GM21447 (cell line): ENCODE data around the gene TNS3.
A peak's percentile ranks its signal among the peaks of the same experiment; 100 is the strongest.
"Not testable (repeated sequence)": the region's sequence is repeated elsewhere in the genome, so short reads cannot be mapped to it uniquely, and the experiment has no call there.

ENCODE experiments used
- ATAC-seq: cut with Tn5 transposase; IDR thresholded peaks from one replicate; pipeline ENCODE4 v1.9.1; 2021; ENCODE audit not compliant: unreplicated experiment

TNS3 gene

DNA sequence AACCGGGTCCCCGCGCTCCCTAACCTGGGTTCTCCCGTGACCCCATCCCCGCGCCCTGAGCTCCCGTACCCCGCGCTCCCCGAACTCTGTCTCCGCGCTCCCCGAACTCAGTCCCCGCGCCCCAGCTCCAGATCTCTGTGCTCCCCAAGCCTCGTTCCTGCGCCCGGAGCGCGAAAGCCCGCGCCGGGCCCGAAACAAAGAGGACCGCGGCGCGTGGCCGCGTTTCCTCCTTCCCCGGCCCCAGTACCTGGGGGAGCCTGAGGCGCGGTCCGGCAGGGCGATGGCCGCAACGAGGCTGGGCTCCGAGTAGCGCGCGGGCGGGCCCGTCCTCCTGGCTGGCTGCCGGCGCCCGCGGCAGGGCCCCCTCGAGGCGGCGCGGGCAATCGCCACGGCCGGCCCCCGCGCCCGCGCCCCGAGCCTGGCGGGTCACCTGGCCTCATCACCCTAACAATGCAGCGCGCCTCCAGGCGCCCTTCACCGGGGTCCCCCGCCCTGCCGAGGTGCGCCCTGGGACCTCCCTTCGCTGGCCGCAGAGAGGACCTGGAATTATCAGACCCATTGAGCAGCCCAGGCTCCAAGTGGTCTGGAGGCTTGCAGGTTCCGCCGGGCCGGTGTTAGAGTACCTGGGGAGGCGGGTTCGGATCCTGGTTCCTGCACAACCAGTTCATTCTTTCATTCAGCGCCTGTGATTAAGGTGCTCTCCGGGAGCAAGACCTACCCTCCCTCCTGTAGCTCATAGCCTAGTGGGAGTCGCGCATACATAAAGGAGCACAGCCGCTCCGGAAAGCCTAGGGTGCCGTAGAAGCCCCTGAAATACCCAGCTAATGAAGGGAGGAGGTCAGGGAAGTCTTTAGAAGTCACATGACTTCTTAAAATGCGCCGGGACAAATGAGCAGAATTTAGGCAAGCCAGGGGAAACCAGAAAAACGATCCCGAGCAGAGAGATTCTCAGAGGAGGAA, at the start of gene TNS3:
Gene TNS3 (minus strand): TSS at position 308 of the 960 bp plus-strand sequence. CDS start 142,475 bp downstream, outside the sequence.
- no peak for ATAC-seq

DNA sequence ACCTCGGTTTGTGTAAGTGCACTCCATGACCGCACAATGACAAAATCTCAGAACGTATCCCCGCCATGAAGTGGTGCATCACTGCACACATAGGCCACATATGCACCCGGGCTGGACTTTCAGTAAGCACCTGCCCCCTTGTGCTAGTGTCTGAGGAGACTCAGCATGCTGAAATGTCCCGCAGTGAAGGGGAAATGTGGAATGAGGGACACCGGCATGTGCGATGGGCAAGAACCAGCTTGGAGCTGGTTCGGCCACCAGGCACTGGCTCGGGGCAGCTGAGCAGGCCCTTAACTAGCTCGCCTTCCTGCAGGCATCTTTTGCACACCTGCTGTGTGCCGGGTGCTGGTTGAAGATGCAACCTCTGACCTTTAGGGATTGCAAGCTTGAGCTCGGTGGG, 49.8 kb upstream of the TNS3 start:
- no peak for ATAC-seq

DNA sequence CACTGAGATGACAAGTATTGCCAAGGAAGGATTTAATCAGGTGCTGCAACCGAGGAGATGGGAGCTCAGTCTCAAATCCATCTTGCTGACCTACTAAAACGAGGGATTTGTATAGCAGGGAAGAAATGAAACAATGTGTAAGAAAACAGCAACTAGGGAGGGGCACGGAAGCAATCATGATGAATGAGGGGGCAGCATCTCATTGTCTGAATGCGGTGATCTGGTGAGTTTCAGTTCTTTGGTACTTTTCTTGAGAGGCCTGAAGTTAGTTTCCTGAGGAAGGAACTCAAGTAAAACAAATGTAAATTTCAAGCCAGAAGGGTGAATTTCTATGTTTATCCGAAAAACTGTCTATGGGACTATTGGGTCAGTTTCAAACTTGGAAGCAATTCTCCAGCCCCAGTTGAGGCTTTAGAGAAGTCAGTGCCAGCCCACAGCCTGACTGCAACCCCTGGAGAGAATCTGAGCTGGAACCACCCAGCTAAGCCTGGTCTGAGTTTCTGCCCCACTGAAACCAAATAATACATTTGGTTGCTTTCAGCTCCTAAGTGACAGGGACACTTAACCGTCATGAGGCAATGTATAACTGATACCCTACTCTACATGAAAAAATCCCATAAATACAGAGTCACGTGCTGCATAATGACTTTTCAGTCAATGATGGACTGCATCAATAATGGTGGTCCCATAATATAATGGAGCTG, 45.8 kb upstream of the TNS3 start:
- peak; percentile 88 for ATAC-seq

DNA sequence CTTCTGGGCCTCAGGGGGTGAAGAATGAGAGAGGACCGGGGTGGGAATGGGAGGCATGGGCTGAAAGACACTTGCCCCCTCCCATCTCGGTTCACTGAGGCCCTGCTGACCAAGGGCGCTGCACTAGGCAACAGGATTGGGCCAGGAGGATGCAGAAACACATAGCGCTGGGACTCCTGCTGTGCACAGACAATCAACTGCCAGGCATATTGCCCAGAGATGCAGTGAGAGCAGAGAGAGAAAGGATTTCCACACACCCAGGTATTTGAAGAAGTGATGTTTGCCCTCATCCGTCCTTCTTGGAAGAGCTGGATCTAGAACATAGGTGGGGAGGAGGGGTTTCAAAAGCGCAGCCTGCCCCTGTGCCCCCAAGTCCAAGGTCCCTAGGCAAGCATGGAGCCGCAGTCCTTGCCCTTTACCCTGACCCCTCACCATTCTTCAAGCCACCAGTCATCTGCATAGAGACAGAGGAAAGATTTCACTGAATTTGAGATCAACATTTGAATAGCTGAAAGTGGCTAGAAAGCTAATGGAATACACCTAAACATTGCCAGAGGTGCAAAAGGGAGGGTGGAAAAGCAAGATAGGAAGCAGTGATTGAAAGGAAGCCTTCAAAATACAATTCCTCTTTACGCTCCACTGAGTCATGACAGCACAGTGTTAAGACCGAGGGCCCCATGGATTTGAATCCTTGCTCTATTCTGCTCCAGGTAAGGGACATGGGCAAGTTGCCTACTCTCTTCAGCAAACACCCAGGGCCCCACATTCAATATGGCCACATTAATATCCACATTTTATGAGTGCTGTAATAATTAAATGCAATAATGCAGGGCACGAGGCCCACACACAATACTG, 44.2 kb upstream of the TNS3 start:
- no peak for ATAC-seq

DNA sequence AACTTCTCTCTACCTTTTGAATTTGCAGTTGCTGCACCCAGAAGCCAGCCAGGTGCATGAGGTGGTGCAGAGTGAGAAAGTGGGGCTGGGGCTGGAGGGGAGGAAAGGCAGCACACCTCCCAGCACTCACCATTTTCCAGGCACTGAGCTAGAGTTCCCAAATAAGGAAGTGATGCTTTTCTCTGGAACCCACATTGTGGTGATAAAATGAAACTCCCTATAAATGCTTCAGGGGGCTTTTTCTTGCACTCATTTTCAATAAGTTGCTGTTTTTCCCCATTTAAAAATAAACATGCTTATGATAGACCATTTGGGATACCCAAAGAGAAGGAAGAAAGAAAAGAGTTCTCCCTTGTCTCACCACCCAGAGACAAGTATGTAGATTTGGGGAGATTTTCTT, 42.8 kb upstream of the TNS3 start:
- ATAC-seq: no peak

DNA sequence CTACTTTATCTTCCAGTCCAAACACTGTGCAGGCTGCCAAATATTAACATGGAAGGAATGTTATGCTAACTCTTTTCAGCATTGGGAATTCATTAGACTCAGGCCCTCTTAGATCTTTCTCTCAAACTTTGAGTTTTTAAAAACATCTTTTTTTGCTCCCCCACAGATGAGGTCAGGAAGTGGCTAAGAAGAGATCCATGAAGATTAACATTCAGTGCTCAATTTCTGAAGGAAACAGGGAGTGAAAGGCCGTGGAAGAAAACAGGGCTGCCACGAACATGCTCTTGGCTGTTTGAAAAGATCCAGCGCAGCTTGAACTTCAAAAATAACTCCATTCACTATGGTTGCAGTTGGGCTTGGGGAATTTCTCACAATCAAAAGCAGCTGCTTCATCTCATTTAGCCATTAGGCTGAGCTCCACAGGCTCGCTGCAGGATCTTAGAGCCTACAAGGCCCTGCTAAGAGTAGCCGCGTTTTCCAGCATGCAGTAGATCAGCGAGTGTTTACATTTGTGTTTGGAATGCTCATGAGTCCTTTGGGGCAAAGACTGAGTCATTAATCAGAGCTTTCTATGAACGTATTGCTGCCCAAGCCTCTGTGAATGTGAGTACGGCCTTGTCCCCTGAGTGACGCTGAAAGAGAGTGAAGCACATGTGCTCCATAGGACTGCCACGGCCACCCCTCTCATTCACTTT, 41.2 kb upstream of the TNS3 start:
- ATAC-seq: no peak

DNA sequence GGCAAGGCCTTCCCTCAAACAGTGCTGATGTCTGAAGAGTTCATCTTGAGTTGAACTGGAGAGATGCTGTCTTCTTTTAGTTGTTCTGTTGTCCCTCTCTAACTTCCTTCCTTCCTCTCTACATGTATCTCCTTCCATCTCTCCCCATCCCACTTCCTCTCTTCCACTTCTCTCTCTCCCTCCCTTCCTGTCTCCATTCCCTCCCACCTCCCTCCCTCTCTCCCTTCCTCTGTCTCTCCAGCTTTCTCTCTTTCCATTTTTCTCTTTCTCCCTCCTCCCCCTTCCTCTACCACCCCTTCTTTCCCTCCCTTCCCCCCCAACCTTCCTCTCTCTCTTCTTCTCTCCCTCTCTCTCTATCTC, 40.7 kb upstream of the TNS3 start:
- ATAC-seq: no peak

DNA sequence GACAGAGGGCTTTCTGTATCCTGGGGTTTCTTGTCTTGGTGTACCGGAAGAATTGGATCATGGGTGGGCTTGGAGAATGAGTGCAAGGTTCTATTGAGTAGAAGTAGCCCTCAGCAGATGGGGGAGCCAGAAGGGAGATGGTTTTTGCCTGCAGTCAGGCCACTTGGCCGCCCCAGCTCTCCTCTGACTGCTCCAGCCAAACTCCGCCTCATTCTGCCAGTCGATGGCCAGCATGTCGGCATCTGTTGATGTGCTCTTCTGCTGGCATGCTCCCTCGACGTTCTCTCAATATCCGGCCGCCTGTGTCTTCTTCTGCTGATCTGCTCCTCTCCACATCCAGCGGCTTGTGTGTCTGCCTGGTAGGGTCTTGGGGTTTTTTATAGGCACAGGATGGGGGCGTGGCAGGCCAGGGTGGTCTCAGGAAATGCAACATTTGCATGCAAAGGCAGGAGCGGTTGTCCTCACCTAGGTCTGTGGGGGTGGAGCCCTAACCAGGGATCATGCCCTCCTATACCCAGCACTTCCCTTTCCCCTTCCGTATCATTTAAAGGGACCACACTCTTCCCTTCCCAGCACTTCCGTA, 40.2 kb upstream of the TNS3 start:
- no peak for ATAC-seq

DNA sequence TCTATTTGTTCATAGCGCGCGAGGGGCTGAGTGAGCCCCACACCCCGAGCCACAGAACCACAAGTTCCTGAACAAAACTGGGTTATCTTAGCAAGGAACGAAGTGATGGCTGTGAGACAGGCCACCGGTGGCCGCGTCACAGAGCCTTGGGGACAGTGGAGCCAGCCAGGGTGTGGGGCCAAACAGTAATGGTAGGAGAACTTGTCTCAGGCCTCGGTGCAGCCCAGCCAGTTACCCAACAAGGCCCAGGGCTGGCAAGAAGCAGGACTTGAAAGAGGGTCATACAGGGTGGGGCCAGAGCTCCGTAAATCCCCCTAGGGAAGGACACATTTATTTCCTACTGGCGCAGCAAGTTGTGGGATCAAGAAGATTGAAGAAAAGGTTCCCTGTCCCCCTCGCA, 39.4 kb upstream of the TNS3 start:
- ATAC-seq: no peak

DNA sequence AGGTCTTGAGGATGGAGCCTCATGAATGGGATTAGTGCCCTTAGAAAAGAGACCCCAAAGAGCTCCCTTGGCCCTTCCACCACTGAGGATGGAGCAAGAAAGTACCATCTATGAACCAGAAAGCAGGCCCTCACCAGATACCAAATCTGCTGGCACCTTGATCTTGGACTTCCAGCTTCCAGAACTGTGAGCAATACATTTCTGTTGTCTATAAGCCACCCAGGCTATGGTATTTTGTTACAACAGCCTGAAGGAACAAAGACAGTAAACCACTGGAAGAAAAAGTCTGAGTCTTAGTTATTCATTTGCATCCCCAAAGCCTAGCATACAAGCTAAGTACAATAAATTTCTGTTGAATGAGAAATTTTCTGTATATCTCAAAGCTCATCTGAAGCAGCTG, 37.9 kb upstream of the TNS3 start:
- ATAC-seq: no peak

DNA sequence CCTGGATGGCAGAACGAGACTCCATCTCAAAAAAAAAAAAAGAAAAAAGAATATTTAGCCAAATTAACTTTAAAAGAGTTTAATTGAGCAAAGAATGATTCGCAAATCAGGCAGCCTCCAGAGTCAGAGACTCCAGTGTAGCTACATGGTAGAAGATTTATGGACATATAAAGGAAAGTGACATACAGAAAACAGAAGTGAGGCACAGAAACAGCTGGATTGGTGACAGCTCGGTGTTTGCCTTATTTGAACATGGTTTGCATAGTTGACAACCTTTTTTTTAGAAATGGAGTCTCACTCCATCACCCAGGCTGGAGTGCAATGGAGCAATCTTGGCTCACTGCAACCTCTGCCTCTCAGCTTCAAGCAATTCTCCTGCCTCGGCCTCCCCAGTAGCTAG, 35.2 kb upstream of the TNS3 start:
- ATAC-seq: no peak

DNA sequence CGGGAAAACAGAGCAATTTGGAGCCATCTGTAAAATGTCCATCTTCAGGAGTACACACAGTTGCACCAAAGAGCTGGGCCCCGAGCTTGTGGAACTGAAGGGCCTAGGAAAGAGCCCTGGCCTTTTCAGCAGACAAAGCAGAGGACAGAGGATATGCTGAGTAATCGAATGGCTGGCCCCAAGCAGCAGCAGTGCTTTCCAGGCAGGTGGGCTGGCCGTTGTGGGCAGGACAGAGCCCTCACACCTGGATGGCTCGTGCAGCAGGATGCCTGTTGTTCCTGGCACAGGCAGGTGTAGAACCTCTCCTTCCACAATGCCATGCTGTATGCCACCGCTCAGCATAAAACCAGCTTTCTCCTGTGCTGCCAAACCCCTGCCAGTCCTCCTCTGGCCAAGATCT, 32.5 kb upstream of the TNS3 start:
- no peak for ATAC-seq

DNA sequence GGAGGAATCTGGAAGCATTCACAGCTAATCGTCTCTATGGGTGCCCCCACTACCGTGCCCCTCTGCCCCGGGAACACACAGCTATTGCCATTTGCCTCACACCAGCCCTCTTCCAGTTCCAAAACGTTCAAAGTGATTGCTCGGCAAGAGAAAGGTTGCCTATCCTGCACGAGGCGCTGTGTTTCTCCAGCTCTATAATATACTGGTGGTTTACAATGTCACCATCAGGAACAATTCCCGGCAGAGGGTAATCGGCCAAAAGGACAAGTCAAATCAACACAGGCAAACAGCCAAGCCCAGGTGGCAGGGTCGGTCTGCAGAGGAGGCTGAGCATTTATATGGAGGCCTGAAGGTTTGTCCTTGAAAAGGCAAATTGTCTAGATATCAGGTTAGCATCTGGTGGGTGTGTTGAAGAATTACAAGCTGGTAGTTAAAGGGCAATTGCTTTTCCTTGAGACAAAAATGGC, 29.2 kb upstream of the TNS3 start:
- no peak for ATAC-seq

DNA sequence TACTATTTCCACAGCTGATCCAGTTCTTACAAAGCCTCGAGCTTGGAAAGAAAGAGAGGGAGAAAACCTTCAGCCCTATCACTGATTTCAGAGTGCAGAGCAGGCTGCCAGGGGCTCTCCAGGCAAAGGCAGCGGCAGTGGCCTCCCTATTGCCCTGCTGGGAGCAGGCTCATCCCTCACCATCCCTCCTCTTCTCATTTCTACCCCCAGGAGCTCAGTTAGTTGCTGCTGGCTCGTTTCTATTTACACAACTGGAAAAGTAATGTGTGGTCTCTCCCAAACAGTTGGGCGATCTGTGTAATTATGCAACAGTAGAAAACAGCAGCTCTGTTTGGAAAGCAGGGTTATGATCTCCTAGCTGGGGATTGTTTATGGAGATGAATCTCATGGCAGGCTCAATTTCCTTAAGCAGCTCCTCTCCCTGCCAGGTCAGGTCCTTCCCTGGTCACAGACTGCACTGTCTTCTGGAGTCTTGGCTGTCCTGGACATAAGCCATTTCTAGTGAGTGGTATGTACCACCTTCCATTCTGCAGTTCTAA, 28.7 kb upstream of the TNS3 start:
- ATAC-seq: no peak

DNA sequence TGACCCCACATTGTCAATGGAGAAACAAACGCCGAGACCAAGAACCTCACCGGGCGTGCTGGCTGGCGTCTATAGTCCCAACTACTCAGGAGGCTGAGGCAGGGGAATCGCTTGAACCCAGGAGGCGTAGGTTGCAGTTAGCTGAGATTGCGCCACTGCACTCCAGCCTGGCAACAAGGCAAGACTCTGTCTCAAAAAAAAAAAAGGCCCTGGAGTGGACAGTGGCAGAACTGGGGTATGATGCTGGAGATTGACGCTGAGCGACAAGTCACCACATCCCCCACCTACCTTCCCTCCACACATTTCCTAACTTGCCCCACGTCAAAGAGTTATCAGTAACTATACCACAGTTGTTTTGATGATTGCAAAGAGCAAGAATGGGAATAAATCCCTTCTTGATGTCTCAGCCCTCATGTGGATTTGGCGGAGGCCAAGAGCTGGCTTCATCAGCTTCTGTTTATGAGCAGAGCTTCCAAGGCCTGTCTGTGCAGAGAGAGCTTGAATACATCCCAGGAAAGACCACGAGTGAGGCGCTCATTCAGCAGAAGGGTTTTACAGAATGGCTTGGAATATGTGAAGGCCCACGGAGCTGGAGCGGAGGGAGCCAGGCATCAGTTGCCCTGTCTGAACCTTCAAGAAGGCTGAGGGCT, 28.0 kb upstream of the TNS3 start:
- no peak for ATAC-seq

DNA sequence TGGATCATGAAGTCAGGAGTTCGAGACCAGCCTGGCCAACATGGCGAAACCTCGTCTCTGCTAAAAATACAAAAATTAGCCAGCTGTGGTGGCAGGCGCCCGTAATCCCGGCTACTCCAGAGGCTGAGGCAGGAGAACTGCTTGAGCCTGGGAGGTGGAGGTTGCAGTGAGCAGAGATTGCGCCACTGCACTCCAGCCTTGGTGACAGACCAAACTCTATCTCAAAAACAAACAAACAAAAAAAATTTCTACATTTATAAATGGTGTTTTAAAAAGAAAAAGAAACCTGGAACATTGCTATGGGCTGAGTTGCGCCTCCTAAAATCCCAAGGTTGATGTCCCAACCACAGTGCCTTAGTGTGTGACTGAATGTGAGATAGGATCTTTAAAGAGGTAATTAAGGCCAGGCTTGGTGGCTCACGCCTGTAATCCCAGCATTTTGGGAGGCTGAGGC, 24.7 kb upstream of the TNS3 start:
- not testable (repeated sequence) for ATAC-seq

DNA sequence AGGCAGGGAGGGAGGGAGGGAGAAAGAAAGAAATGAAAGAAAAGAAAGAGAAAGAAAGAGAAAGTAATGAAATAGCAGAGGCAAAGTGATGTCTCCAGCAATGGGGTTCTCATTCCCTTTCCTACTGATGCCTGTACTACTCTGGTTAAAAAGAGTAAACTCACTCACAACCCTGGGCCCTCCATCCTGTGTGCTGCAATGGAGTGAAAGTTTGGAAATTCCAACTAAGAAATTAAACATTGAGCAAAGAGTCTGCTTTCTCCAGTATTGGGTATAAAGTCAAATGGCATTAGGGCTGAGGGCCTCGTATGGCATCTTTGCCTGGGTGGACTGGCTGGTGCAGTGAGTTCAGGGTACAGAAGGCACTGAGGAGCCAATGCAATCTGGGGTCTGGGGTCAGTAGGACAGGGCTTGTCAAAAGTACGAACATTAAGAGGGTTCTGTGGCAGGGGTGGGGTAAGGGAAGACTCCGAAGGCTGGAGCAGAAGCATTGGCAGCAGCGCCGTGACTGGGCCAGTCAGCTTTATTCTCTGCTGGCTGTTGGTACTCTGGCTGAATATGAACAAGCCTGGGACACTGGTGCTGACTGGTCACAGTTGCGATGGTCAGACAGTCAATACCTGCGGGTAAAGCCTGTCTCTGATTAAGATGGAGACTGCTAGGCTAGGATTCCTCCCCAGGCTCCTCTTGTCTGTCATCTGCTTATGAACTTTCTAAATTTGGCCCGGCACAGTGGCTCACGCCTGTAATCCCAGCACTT, 24.1 kb upstream of the TNS3 start:
- ATAC-seq: no peak

DNA sequence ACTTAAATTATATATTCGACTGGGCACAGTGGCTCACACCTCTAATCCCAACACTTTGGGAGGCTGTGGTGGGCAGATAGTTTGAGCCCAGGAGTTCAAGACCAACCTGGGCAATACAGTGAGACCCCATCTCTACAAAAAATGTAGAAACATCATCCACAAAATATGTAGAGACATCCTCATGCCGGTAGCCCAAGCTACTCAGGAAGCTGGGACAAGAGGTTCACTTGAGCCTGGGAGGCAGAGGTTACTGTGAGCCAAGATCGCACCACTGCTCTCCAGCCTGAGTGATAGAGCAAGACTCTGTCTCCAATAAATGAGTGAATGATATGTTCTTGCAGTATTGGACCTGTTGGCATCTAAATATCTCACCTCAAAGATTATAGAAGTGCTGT, 22.6 kb upstream of the TNS3 start:
- no peak for ATAC-seq
